GM06990 (cell line): Measurements from ENCODE around the gene CCDC88C.

Source experiments
- DNase-seq: peaks from one replicate; pipeline ENCODE4 v3.0.0-alpha.2; 2011; ENCODE audit not compliant: insufficient read length; ENCODE audit errors: extremely low read depth
- H3K27me3 ChIP-seq: replicated peaks from 2 replicates; pipeline ENCODE4 v1.6.0; 2011; ENCODE audit warnings: low read length; ENCODE audit not compliant: control insufficient read depth, insufficient read depth
- H3K36me3 ChIP-seq: 2 replicates; pipeline ENCODE4 v1.5.1; 2011; ENCODE audit warnings: low read length; ENCODE audit not compliant: control insufficient read depth, insufficient read depth
- H3K4me3 ChIP-seq: replicated peaks from 2 replicates; pipeline ENCODE4 v1.5.1; 2011; ENCODE audit warnings: low read depth, mild to moderate bottlenecking, control low read depth, low read length
- TF ChIP-seq, protein P1 (sequence below): IDR thresholded peaks from 2 replicates; pipeline ENCODE4 v1.5.1; 2011; ENCODE audit warnings: low read length, control low read depth, mild to moderate bottlenecking, inconsistent platforms; ENCODE audit not compliant: insufficient read depth, poor library complexity, severe bottlenecking

The CCDC88C gene

DNA sequence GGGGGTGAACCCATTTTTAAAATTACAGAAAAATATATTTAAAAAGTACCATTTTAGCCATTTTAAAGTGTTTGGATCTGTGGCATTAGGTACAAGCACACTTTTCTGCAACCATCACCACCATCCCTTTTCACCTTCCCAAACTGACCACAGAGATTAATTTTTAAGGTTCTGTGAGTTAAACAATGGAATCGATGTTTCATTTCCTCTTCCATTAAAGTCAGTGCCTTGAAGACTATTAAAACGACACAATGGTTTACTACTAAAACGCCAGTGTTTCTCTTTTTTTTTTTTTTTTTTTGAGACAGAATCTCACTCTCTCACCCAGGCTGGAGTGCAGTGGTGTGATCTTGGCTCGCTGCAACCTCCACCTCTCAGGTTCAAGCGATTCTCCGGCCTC is 95.0 kb downstream of the CCDC88C start:
- TF ChIP-seq, protein P1, sequence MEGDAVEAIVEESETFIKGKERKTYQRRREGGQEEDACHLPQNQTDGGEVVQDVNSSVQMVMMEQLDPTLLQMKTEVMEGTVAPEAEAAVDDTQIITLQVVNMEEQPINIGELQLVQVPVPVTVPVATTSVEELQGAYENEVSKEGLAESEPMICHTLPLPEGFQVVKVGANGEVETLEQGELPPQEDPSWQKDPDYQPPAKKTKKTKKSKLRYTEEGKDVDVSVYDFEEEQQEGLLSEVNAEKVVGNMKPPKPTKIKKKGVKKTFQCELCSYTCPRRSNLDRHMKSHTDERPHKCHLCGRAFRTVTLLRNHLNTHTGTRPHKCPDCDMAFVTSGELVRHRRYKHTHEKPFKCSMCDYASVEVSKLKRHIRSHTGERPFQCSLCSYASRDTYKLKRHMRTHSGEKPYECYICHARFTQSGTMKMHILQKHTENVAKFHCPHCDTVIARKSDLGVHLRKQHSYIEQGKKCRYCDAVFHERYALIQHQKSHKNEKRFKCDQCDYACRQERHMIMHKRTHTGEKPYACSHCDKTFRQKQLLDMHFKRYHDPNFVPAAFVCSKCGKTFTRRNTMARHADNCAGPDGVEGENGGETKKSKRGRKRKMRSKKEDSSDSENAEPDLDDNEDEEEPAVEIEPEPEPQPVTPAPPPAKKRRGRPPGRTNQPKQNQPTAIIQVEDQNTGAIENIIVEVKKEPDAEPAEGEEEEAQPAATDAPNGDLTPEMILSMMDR = no peak
- DNase-seq = no peak
- H3K36me3 ChIP-seq = peaks cover 43% of the 10 kb centered on the region
- no peak overlapping the region for H3K4me3 ChIP-seq
- H3K27me3 ChIP-seq = no peaks in the 10 kb centered on the region

DNA sequence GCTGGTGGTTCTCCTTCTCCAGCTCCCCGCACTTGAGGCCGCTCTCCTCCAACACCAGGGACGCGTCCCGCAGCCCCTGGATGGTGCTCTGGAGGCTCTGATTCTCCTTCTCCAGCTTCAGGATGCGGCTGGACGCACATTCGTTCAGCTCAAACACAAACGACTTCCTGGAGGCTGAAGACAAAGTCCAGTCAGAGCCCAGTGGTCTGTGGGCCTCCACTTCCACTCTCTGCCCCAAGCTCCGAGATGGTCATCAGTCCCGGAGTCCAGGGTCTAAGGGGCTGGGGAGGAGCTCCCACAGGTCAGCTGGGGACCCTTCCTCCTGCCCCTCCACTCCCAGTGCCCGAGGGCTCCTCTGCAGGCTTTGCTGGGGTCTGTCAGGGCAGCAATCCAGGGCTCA is 96.5 kb downstream of the CCDC88C start:
- H3K27me3 ChIP-seq = no peaks in the 10 kb centered on the region
- TF ChIP-seq, protein P1 = no peak
- no peak for DNase-seq
- H3K4me3 ChIP-seq = no peak overlapping the region
- peaks cover 41% of the 10 kb centered on the region for H3K36me3 ChIP-seq

GRCh38 chr14:91320266-91320665 is 97.4 kb downstream of the CCDC88C start:
- Histone ChIP-seq H3K36me3 (peaks cover 42% of the 10 kb centered on the region), H3K4me3 (no peak overlapping the region), H3K27me3 (no peaks in the 10 kb centered on the region)
- TF ChIP-seq, protein P1 = no peak
- DNase-seq = no peak

DNA sequence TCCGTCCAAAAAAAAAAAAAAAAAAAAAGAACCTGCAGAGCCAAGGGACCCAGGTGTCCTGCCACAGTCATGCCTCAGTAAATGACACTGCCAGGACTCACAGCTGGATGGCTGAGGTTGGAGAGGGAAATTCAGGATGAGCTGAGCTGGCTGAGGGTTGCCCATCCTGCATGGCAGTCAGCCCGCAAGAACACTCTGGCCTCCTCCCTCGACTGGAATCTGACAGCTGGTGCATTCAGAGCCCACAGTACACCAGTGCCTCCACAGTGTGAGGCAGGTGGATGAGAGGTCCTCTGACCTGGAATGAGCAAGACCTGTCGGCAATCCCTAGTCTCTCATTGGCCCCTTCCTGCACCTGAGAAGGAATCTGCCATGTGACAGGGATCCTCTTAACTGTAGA is 98.7 kb downstream of the CCDC88C start:
- no peak for DNase-seq
- Histone ChIP-seq H3K36me3 (peaks cover 48% of the 10 kb centered on the region), H3K4me3 (no peak overlapping the region), H3K27me3 (no peaks in the 10 kb centered on the region)
- TF ChIP-seq, protein P1 = no peak

DNA sequence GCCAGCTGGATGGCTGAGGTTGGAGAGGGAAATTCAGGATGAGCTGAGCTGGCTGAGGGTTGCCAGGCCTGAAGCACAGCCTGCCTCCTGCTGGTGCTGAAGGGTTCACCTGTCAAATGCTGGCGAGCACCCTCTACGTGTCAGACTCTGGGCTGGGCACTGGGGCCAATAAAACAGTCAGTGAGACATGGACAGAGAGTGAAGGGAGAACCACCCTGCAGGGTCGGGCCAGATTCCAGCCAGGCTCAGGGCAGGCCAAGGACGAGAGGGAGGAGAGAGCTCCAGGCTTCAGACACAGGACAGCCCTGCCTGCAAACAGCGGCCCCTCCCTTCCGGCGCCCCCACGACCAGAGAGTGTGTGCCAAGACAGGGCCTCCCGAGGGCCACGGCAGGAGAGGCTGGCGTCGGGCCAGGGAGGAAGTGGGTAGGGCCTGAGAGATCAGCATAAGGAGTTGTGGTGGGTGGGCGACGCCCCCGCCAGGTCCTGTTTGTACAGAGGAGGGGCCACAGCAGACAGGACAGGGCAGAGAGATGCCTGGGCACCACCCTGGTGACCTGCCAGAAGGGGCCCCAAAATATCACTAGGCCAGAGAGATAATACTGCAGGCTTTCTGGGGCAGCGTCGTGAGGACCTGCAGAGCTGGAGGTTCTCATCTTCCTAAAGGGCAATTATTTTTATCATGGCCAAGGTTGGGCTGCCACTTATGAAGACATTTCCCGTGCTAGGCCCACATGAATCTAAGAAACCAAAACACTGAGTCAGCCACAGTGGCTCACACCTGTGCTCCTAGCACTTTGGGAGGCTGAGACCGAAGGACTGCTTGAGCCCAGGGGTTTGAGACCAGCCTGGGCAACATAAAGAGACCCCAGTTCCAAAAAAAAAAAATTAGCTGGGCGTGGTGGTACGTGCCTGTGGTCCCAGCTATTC is 100.0 kb downstream of the CCDC88C start:
- DNase-seq = peak; percentile 65
- Histone ChIP-seq H3K36me3 (peaks cover 59% of the 10 kb centered on the region), H3K27me3 (no peaks in the 10 kb centered on the region), H3K4me3 (no peak overlapping the region)
- TF ChIP-seq, protein P1 = peak; percentile 22

- no peak for DNase-seq
- no peaks in the 10 kb centered on the region for H3K27me3 ChIP-seq
- TF ChIP-seq, protein P1 = no peak
- H3K36me3 ChIP-seq = peaks cover 54% of the 10 kb centered on the region
- no peak overlapping the region for H3K4me3 ChIP-seq
Measured at GRCh38 chr14:91316761-91317160, 100.9 kb downstream of the CCDC88C start.
